ENCODE measurements around the gene PSPC1. TPM values are rescaled to one million over a fixed set of nuclear protein-coding genes. Genes with fewer than 3 reads are reported as not detected.

PSPC1 gene
- total RNA-seq, 4 donors from 2014 or later, result 35.7 to 73.4 (median 45.6) TPM

DNA sequence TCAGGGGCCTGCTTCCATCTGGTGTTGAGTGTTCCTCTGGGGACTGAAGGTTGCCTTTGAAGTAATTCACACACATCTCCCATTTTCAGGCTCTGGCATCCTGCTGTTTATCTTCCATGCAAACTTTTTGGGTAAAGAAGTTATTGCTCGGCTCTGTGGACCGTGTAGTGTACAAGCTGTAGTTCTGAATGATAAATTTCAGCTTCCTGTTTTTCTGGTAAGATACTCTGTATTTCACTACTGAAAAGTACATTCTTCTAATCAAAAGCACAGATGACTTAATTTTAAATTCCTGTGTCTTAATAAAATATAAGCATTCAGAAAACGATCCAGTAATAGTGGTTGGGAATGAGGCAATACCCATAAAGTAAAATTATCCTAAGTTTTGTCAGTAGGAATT is 112.6 kb downstream of the PSPC1 start:
- H3K4me3 ChIP-seq, result no peak overlapping the region
- WGBS, 2 donors, result 56 to 68% methylated on average over 3 of the region's 3 CpGs
- TF ChIP-seq POLR2A (IDR thresholded peaks at IDR 0.05), result no peak
- TF ChIP-seq, protein P1, sequence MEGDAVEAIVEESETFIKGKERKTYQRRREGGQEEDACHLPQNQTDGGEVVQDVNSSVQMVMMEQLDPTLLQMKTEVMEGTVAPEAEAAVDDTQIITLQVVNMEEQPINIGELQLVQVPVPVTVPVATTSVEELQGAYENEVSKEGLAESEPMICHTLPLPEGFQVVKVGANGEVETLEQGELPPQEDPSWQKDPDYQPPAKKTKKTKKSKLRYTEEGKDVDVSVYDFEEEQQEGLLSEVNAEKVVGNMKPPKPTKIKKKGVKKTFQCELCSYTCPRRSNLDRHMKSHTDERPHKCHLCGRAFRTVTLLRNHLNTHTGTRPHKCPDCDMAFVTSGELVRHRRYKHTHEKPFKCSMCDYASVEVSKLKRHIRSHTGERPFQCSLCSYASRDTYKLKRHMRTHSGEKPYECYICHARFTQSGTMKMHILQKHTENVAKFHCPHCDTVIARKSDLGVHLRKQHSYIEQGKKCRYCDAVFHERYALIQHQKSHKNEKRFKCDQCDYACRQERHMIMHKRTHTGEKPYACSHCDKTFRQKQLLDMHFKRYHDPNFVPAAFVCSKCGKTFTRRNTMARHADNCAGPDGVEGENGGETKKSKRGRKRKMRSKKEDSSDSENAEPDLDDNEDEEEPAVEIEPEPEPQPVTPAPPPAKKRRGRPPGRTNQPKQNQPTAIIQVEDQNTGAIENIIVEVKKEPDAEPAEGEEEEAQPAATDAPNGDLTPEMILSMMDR (IDR thresholded peaks at IDR 0.05), result no peak
- H3K4me1 ChIP-seq, result no peaks in the 10 kb centered on the region
- intact Hi-C loops (cut with DNase I), result no loop called here
- no peaks in the 10 kb centered on the region for H3K9me3 ChIP-seq
- no peaks in the 10 kb centered on the region for H3K27me3 ChIP-seq
- peaks cover 17 to 100% (median 58%) of the 10 kb centered on the region in 3 donors for H3K36me3 ChIP-seq
- DNase-seq, result no peak
- H3K27ac ChIP-seq, result no peak overlapping the region

DNA sequence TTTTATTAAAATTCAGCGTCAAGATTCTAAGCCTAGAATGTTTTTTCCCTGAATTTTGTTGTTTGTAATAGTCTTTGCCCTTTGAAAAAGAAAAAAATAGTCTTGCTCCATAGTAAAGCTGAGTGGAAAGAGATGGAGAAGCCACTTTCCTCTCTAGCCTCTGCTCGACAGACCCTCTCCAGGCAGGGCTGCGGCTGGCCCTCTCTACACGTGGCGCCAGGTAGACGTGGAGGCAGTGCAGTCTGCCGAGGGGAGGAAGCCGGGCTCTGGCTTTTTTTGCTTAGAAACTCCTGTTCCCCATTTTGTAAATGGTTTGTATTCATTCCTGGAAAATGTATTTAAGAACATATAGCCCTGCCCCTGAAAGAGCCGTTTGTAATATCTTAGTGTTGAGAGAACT is 114.0 kb downstream of the PSPC1 start:
- TF ChIP-seq, protein P1 (IDR thresholded peaks at IDR 0.05), result no peak
- no peak for TF ChIP-seq POLR2A (IDR thresholded peaks at IDR 0.05)
- peaks cover 20 to 100% (median 59%) of the 10 kb centered on the region in 3 donors for H3K36me3 ChIP-seq
- no peaks in the 10 kb centered on the region for H3K4me1 ChIP-seq
- H3K9me3 ChIP-seq, result no peaks in the 10 kb centered on the region
- no peaks in the 10 kb centered on the region for H3K27me3 ChIP-seq
- H3K27ac ChIP-seq, result no peak overlapping the region
- WGBS, 2 donors, result 89 to 93% methylated on average over 8 to 9 of the region's 9 CpGs
- intact Hi-C loops (cut with DNase I), result no loop called here
- no peak overlapping the region for H3K4me3 ChIP-seq
- DNase-seq, result no peak

DNA sequence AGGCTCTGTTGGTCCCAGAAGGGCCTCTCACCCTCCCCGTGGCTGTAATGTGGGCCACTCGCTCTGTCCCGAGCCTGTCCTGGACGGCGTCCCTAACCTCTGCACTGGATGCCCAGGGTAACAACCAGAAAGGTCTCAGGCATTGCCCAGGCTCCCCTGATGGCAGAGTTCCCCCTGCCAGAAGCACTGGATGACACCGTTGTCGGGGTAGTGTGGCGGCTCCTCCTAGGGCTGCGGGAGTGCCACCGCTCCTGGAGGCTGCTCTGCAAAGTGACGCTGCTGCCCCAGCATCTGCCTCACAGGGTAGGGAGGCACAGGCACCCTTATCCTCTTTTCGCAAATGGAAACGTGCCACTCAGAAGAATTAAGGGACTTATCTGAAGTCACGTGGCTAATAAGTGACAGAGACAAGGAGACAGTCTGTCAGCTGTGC is 117.3 kb downstream of the PSPC1 start:
- H3K4me3 ChIP-seq, result no peak overlapping the region
- no peak for DNase-seq
- no peaks in the 10 kb centered on the region for H3K27me3 ChIP-seq
- H3K4me1 ChIP-seq, result no peaks in the 10 kb centered on the region
- peaks cover 38 to 100% (median 59%) of the 10 kb centered on the region in 3 donors for H3K36me3 ChIP-seq
- intact Hi-C loops (cut with DNase I), result no loop called here
- TF ChIP-seq POLR2A (IDR thresholded peaks at IDR 0.05), result no peak
- TF ChIP-seq, protein P1 (IDR thresholded peaks at IDR 0.05), result no peak
- WGBS, 2 donors, result 90 to 94% methylated on average over 3 to 5 of the region's 14 CpGs
- H3K9me3 ChIP-seq, result no peaks in the 10 kb centered on the region
- no peak overlapping the region for H3K27ac ChIP-seq

DNA sequence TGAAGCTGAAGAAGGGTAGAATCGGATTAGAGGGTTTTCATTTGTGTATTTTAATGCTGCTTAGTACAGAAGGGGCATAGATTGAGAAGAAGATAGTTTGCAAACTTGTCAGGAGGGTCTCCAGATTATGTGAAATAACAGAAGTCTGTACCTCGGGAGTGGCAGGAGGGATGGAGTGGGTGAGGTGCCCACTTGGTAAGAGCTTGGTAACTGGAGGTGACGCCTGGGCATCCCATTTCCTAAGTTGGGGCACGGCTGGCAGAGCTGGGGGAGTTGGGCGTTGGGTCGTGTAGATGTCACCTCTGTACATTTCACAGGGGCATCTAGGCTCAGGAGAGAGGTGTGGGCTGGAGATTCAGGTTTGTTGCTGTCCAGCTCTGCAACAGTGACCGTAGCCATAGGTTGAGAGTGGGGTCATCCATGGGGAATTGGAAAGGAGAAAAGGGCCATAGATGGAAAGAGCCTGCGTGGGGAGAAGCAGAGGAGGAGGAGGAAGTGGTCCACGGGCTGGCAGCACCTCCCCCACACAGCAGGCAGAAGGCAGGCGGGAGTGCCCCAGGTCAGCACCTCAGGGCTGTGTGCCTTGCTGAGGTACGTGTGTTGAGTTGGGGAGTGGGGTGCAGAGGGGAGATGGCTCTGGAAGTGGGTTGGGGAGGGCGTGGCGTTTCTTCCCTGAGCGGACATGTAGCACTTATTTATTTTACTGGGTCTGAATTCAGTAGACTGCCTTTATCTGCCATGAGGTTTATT is 118.1 kb downstream of the PSPC1 start:
- Histone ChIP-seq H3K4me1 (no peaks in the 10 kb centered on the region), H3K9me3 (no peaks in the 10 kb centered on the region), H3K27ac (no peak overlapping the region), H3K27me3 (no peaks in the 10 kb centered on the region), H3K4me3 (no peak overlapping the region), H3K36me3 (peaks cover 35 to 100% (median 51%) of the 10 kb centered on the region in 3 donors)
- intact Hi-C loops (cut with DNase I), result no loop called here
- DNase-seq, result no peak
- TF ChIP-seq, protein P1 (IDR thresholded peaks at IDR 0.05), result no peak
- no peak for TF ChIP-seq POLR2A (IDR thresholded peaks at IDR 0.05)
- 80 to 86% methylated on average over 13 to 14 of the region's 14 CpGs for WGBS, 2 donors

DNA sequence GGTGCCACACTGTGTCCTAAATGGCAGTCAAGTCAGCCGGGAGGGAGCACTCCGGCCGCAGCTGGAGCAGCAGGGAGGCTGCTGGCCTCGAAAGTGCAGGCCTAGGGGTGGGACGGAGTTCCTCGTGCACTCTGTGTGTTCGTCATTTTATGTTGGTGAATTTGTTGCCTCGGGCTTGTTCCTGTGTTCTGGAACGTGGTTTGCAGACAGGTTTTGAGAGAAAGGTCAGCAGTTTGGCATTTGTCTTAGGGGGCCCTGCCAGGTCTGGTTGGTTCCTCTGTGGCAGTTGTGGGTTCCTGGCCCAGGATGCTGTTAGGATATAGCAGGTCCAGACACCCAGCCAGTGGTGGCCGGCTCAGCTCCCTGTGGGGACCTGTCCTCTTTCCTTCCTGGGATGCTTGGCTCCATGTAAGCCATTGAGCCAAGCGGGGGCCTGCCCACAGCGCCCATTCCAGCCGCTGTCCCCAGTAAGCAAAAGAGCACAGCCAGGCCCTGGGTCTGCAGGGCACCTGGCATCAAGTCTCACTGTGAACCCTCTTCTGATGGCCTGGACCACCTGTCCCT is 119.2 kb downstream of the PSPC1 start:
- WGBS, 2 donors, result 94 to 100% methylated on average over 3 to 8 of the region's 13 CpGs
- no peak for DNase-seq
- no peaks in the 10 kb centered on the region for H3K4me1 ChIP-seq
- peaks cover 28 to 100% (median 40%) of the 10 kb centered on the region in 3 donors for H3K36me3 ChIP-seq
- H3K27me3 ChIP-seq, result no peaks in the 10 kb centered on the region
- H3K9me3 ChIP-seq, result no peaks in the 10 kb centered on the region
- H3K27ac ChIP-seq, result no peak overlapping the region
- TF ChIP-seq, protein P1 (IDR thresholded peaks at IDR 0.05), result no peak
- no peak for TF ChIP-seq POLR2A (IDR thresholded peaks at IDR 0.05)
- H3K4me3 ChIP-seq, result no peak overlapping the region
- intact Hi-C loops (cut with DNase I), result no loop called here
